Measurements from ENCODE around the gene SPIRE1. TPM values are rescaled to one million over a fixed set of nuclear protein-coding genes. Genes with fewer than 3 reads are reported as not detected.
"Not testable (repeated sequence)": the region's sequence is repeated elsewhere in the genome, so short reads cannot be mapped to it uniquely, and the experiment has no call there.

SPIRE1 gene
- total RNA-seq, 4 donors from 2014 or later, result 55.5 to 72.5 (median 60.4) TPM

DNA sequence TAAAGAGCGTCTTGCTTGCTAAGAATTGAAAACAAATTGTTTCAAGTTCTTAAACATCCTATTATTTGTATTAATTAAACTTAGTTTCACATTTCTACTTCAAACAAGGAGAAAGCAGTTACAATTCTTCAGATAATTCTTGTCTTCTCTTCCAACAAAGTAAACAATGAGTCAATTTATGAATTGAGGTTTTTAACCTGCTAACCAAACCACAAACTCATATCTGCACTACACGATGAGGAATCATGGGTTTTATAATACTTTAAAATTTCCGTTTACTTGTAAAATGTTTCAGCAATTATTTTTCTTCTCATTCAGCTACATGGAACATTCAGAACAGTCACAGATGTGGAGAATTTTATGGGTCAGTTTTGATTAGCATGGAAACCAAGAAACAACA, 114.2 kb downstream of the SPIRE1 start:
- no peak overlapping the region for H3K27ac ChIP-seq
- H3K9me3 ChIP-seq, result peaks cover 0 to 32% (median 9%) of the 10 kb centered on the region in 4 donors
- H3K27me3 ChIP-seq, result no peaks in the 10 kb centered on the region
- DNase-seq (ENCODE audit: low spot score in 2 of 2), result no peak
- H3K36me3 ChIP-seq, result peaks cover 0 to 33% (median 0%) of the 10 kb centered on the region in 3 donors
- H3K4me1 ChIP-seq, result no peaks in the 10 kb centered on the region
- TF ChIP-seq EP300 (IDR thresholded peaks at IDR 0.05), result no peak
- TF ChIP-seq, protein P1, sequence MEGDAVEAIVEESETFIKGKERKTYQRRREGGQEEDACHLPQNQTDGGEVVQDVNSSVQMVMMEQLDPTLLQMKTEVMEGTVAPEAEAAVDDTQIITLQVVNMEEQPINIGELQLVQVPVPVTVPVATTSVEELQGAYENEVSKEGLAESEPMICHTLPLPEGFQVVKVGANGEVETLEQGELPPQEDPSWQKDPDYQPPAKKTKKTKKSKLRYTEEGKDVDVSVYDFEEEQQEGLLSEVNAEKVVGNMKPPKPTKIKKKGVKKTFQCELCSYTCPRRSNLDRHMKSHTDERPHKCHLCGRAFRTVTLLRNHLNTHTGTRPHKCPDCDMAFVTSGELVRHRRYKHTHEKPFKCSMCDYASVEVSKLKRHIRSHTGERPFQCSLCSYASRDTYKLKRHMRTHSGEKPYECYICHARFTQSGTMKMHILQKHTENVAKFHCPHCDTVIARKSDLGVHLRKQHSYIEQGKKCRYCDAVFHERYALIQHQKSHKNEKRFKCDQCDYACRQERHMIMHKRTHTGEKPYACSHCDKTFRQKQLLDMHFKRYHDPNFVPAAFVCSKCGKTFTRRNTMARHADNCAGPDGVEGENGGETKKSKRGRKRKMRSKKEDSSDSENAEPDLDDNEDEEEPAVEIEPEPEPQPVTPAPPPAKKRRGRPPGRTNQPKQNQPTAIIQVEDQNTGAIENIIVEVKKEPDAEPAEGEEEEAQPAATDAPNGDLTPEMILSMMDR (IDR thresholded peaks at IDR 0.05), result no peak
- TF ChIP-seq POLR2A (IDR thresholded peaks at IDR 0.05), result no peak
- H3K4me3 ChIP-seq, result no peak overlapping the region
- 78 to 87% methylated on average over 3 of the region's 3 CpGs for WGBS, 2 donors

DNA sequence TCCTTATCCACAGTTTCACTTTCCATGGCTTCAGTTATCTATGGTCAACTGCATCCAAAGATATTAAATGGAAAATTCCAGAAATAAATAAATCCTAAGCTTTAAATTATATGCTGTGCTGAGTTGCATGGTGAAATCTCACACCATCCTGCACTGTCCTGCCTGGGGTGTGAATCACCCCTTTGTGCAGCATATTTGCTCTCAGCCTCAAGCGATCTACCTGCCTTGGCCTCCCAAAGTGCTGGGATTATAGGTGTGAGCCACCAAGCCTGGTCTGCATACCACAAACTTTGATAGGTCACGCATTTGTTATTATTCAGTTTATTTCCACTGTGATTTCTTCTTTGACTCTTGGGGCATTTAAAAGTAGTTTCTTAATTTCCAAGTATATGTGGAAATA, 117.2 kb downstream of the SPIRE1 start:
- Histone ChIP-seq H3K27me3 (no peaks in the 10 kb centered on the region), H3K36me3 (peaks cover 0 to 24% (median 0%) of the 10 kb centered on the region in 3 donors), H3K4me3 (no peak overlapping the region), H3K9me3 (peaks cover 0 to 32% (median 9%) of the 10 kb centered on the region in 4 donors), H3K27ac (no peak overlapping the region), H3K4me1 (peaks cover 0 to 9% (median 0%) of the 10 kb centered on the region in 4 donors)
- WGBS, 2 donors, result 97 to 99% methylated on average over 2 of the region's 2 CpGs
- TF ChIP-seq, protein P1 (IDR thresholded peaks at IDR 0.05), result no peak
- TF ChIP-seq EP300 (IDR thresholded peaks at IDR 0.05) (no peak), POLR2A (IDR thresholded peaks at IDR 0.05) (no peak)
- no peak for DNase-seq (ENCODE audit: low spot score in 2 of 2)

DNA sequence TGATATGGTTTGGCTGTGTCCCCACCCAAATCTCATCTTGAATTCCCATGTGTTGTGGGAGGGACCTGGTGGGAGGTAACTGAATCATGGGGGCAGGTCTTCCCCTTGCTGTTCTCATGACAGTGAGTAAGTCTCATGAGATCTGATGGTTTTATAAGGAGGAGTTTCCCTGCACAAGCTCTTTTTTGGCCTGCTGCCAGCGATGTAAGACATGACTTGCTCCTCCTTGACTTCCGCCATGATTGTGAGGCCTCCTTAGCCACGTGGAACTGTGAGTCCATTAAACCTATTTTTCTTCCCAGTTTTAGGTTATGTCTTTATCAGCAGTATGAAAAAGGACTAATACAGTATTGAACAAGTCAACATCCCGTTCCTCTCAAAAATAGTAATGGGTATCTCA, 118.7 kb downstream of the SPIRE1 start:
- H3K27ac ChIP-seq; H3K4me3 ChIP-seq; H3K27me3 ChIP-seq; H3K4me1 ChIP-seq; DNase-seq (ENCODE audit: low spot score in 2 of 2): not testable (repeated sequence)
- Histone ChIP-seq H3K36me3 (peaks cover 0 to 17% (median 0%) of the 10 kb centered on the region in 3 donors), H3K9me3 (peaks cover 0 to 32% (median 9%) of the 10 kb centered on the region in 4 donors)
- WGBS, 2 donors, result 89 to 90% methylated on average over 4 of the region's 4 CpGs

DNA sequence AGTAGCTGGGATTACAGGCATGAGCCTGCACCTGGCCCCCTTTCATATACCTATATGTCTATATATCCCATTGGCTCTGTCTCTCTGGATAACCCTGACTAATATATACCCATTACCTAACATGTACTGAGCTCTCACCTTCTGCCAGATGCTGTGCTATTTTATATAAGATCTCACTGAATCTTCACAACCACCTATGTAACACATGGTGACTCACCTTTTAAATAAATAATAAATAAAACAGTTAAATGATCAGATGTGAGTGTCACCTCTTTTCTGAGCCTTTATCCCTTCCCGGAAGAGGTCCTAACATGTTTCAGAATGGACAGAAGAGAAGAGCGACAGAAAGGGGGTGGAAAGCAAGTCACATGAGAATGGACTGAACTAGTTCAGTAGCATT, 123.1 kb downstream of the SPIRE1 start:
- WGBS, 2 donors, result 91 to 95% methylated on average over 2 of the region's 2 CpGs
- H3K27ac ChIP-seq, result no peak overlapping the region
- DNase-seq (ENCODE audit: low spot score in 2 of 2), result no peak
- peaks cover 0 to 14% (median 0%) of the 10 kb centered on the region in 4 donors for H3K4me1 ChIP-seq
- no peak for TF ChIP-seq POLR2A (IDR thresholded peaks at IDR 0.05)
- no peak for TF ChIP-seq EP300 (IDR thresholded peaks at IDR 0.05)
- TF ChIP-seq, protein P1 (IDR thresholded peaks at IDR 0.05), result no peak
- peaks cover 0 to 4% (median 0%) of the 10 kb centered on the region in 3 donors for H3K36me3 ChIP-seq
- no peak overlapping the region for H3K4me3 ChIP-seq
- H3K9me3 ChIP-seq, result no peaks in the 10 kb centered on the region
- no peaks in the 10 kb centered on the region for H3K27me3 ChIP-seq

DNA sequence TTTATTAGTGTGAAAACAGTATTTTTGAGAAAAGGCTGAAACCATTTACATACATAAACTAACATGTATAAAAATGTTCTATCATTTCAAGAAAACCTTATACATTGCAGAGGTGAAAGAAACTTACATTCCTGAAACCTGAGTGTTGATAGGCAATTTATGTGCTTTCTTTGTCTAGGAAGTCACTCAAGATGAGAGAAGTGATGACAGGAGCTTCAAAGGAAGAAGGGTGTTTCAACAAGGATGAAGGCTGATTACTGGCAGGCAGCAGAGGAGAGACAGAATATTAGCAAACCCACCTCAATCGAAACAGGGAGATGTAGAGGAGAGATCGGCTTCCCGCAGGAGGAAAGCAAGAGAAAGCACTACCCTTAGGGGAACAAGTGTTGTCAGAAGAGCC, 125.2 kb downstream of the SPIRE1 start:
- WGBS, 2 donors, result 89 to 90% methylated on average over 3 of the region's 3 CpGs

More for the DNA sequence above, 125.2 kb downstream of the SPIRE1 start:
- H3K4me3 ChIP-seq, result no peak overlapping the region
- no peak for DNase-seq (ENCODE audit: low spot score in 2 of 2)
- H3K27me3 ChIP-seq, result no peaks in the 10 kb centered on the region
- TF ChIP-seq, protein P1 (IDR thresholded peaks at IDR 0.05), result no peak
- no peak for TF ChIP-seq POLR2A (IDR thresholded peaks at IDR 0.05)
- TF ChIP-seq EP300 (IDR thresholded peaks at IDR 0.05), result no peak
- H3K36me3 ChIP-seq, result no peaks in the 10 kb centered on the region
- H3K4me1 ChIP-seq, result peaks cover 0 to 14% (median 0%) of the 10 kb centered on the region in 4 donors
- H3K27ac ChIP-seq, result no peak overlapping the region
- no peaks in the 10 kb centered on the region for H3K9me3 ChIP-seq

Data from tibial nerve (tissue), 4 donors.